CD8-positive, alpha-beta memory T cell (primary cell): Measurements from ENCODE around the gene PBOV1. TPM values are rescaled to one million over a fixed set of nuclear protein-coding genes. Genes with fewer than 3 reads are reported as not detected.

Source experiments
- CTCF ChIA-PET: fragments of 350-600 bp; sonication (Branson Sonifier 250); formaldehyde crosslinking; loops from one replicate; lab custom pipeline; 2021; ENCODE audit warnings: antibody characterized with exemption; lab: Charles Lee
- POLR2A ChIA-PET: fragments of 350-600 bp; sonication (Branson Sonifier 250); formaldehyde crosslinking; loops from one replicate; lab custom pipeline; 2021; ENCODE audit warnings: antibody characterized with exemption; lab: Charles Lee
- DNase-seq, 5 donors: peaks; one replicate each; pipeline versions ENCODE4 v3.0.0 to v3.0.0-alpha.2; 2020 to 2022; ENCODE audit warnings: mixed read lengths in 1 of 5
- H3K27ac ChIP-seq: one replicate; pipeline ENCODE4 v1.7.0; 2013; ENCODE audit warnings: low read depth, mild to moderate bottlenecking, low read length, moderate library complexity
- H3K27me3 ChIP-seq: 2 replicates; pipeline ENCODE4 v1.7.0; 2013; ENCODE audit warnings: low read length, mild to moderate bottlenecking; ENCODE audit not compliant: insufficient read depth, poor library complexity, severe bottlenecking
- H3K36me3 ChIP-seq: 2 replicates; pipeline ENCODE4 v1.7.0; 2013; ENCODE audit warnings: mild to moderate bottlenecking, low read length, moderate library complexity; ENCODE audit not compliant: insufficient read depth
- H3K4me1 ChIP-seq: 2 replicates; pipeline ENCODE4 v1.7.0; 2013; ENCODE audit warnings: mild to moderate bottlenecking, low read length, moderate library complexity; ENCODE audit not compliant: insufficient read depth
- H3K4me3 ChIP-seq: 2 replicates; pipeline ENCODE4 v1.7.0; 2013; ENCODE audit warnings: mild to moderate bottlenecking, low read length
- H3K9me3 ChIP-seq: 2 replicates; pipeline ENCODE4 v1.7.0; 2013; ENCODE audit warnings: mild to moderate bottlenecking, low read length
- H3K27ac Mint-ChIP-seq, 8 donors: one replicate each; pipeline ENCODE4 v1.8.0; 2020 to 2021; ENCODE audit warnings: mixed read lengths in 8 of 8, mild to moderate bottlenecking in 6 of 8, inconsistent platforms in 3 of 8, moderate library complexity in 3 of 8
- H3K27me3 Mint-ChIP-seq, 2 donors: one replicate each; pipeline ENCODE4 v1.8.0; 2020 to 2021; ENCODE audit warnings: mixed read lengths in 2 of 2, mild to moderate bottlenecking in 1 of 2, moderate library complexity in 1 of 2
- H3K36me3 Mint-ChIP-seq, 3 donors: one replicate each; pipeline ENCODE4 v1.8.0; 2020 to 2021; ENCODE audit warnings: mixed read lengths in 3 of 3, inconsistent platforms in 1 of 3, mild to moderate bottlenecking in 1 of 3
- H3K4me1 Mint-ChIP-seq, 3 donors: one replicate each; pipeline ENCODE4 v1.8.0; 2020 to 2021; ENCODE audit warnings: mixed read lengths in 3 of 3, inconsistent platforms in 1 of 3, mild to moderate bottlenecking in 1 of 3
- H3K4me3 Mint-ChIP-seq, 7 donors: one replicate each; pipeline ENCODE4 v1.8.0; 2020 to 2021; ENCODE audit warnings: mixed read lengths in 7 of 7, mild to moderate bottlenecking in 6 of 7, moderate library complexity in 4 of 7, inconsistent platforms in 2 of 7
- H3K9me3 Mint-ChIP-seq, 5 donors: one replicate each; pipeline ENCODE4 v1.8.0; 2020 to 2022; ENCODE audit warnings: mixed read lengths in 5 of 5, mild to moderate bottlenecking in 3 of 5, moderate library complexity in 2 of 5, inconsistent platforms in 1 of 5
- polyA plus RNA-seq: library from polyadenylated mRNA; unstranded; fragments of 300-500 nt; fragmentation: Illumina TruSeq; gene quantifications from one replicate; pipeline ENCODE4 v1.2.3, GENCODE V29; 2021
- total RNA-seq, 2 experiments: library from RNA; stranded (reverse); gene quantifications; one replicate each; pipeline ENCODE4 v1.2.3, GENCODE V29; 2021

PBOV1 gene
- total and polyA plus RNA-seq, 3 experiments from 2014 or later: not detected

GRCh38 chr6:138242987-138243592, 24.8 kb upstream of the PBOV1 start:
- no peaks in the 10 kb centered on the region for H3K4me1 Mint-ChIP-seq
- H3K36me3 Mint-ChIP-seq: no peaks in the 10 kb centered on the region
- H3K9me3 Mint-ChIP-seq: no peaks in the 10 kb centered on the region
- DNase-seq: no peak
- no peaks in the 10 kb centered on the region for H3K36me3 ChIP-seq
- H3K27ac ChIP-seq: no peak overlapping the region
- no peaks in the 10 kb centered on the region for H3K4me1 ChIP-seq
- no peaks in the 10 kb centered on the region for H3K27me3 ChIP-seq
- no peak overlapping the region for H3K27ac Mint-ChIP-seq
- ChIA-PET CTCF (no interaction called here), POLR2A (no interaction called here)
- H3K4me3 Mint-ChIP-seq: no peak overlapping the region
- H3K27me3 Mint-ChIP-seq: peaks cover 2 to 34% of the 10 kb centered on the region in 2 donors
- no peak overlapping the region for H3K4me3 ChIP-seq
- H3K9me3 ChIP-seq: no peaks in the 10 kb centered on the region

- Mint-ChIP-seq H3K4me3 (no peak overlapping the region), H3K36me3 (no peaks in the 10 kb centered on the region), H3K9me3 (no peaks in the 10 kb centered on the region), H3K27me3 (peaks cover 2 to 34% of the 10 kb centered on the region in 2 donors), H3K4me1 (no peaks in the 10 kb centered on the region), H3K27ac (peak overlapping the region in 1 of 8 donors; percentile 89)
- H3K4me1 ChIP-seq: no peaks in the 10 kb centered on the region
- CTCF ChIA-PET: no interaction called here
- no peaks in the 10 kb centered on the region for H3K36me3 ChIP-seq
- no peak overlapping the region for H3K27ac ChIP-seq
- no peaks in the 10 kb centered on the region for H3K27me3 ChIP-seq
- no peak for DNase-seq
- no peak overlapping the region for H3K4me3 ChIP-seq
- H3K9me3 ChIP-seq: no peaks in the 10 kb centered on the region
- POLR2A ChIA-PET: no interaction called here
Measured at GRCh38 chr6:138241934-138242333, 23.6 kb upstream of the PBOV1 start.

- no peaks in the 10 kb centered on the region for H3K9me3 ChIP-seq
- DNase-seq: no peak
- ChIA-PET POLR2A (no interaction called here), CTCF (no interaction called here)
- H3K27ac Mint-ChIP-seq: no peak overlapping the region
- H3K4me3 ChIP-seq: no peak overlapping the region
- H3K27me3 ChIP-seq: no peaks in the 10 kb centered on the region
- no peak overlapping the region for H3K27ac ChIP-seq
- H3K4me1 ChIP-seq: no peaks in the 10 kb centered on the region
- H3K36me3 ChIP-seq: no peaks in the 10 kb centered on the region
- H3K4me3 Mint-ChIP-seq: no peak overlapping the region
- no peaks in the 10 kb centered on the region for H3K9me3 Mint-ChIP-seq
- H3K27me3 Mint-ChIP-seq: peaks cover 2 to 34% of the 10 kb centered on the region in 2 donors
- no peaks in the 10 kb centered on the region for H3K36me3 Mint-ChIP-seq
- no peaks in the 10 kb centered on the region for H3K4me1 Mint-ChIP-seq
Measured at GRCh38 chr6:138241381-138241780, 23.1 kb upstream of the PBOV1 start.

- no peaks in the 10 kb centered on the region for H3K9me3 Mint-ChIP-seq
- ChIA-PET CTCF (no interaction called here), POLR2A (no interaction called here)
Measured at GRCh38 chr6:138240476-138241245, 22.4 kb upstream of the PBOV1 start.

GRCh38 chr6:138239774-138240173, 21.5 kb upstream of the PBOV1 start:
- no peaks in the 10 kb centered on the region for H3K9me3 ChIP-seq
- ChIA-PET CTCF (no interaction called here), POLR2A (no interaction called here)
- no peak overlapping the region for H3K4me3 Mint-ChIP-seq
- H3K4me3 ChIP-seq: no peak overlapping the region
- no peaks in the 10 kb centered on the region for H3K4me1 Mint-ChIP-seq
- no peaks in the 10 kb centered on the region for H3K9me3 Mint-ChIP-seq
- H3K27me3 Mint-ChIP-seq: peaks cover 2 to 34% of the 10 kb centered on the region in 2 donors
- no peak overlapping the region for H3K27ac Mint-ChIP-seq
- DNase-seq: no peak
- H3K4me1 ChIP-seq: no peaks in the 10 kb centered on the region
- H3K27ac ChIP-seq: no peak overlapping the region
- H3K36me3 ChIP-seq: no peaks in the 10 kb centered on the region
- no peaks in the 10 kb centered on the region for H3K27me3 ChIP-seq
- H3K36me3 Mint-ChIP-seq: no peaks in the 10 kb centered on the region

More at GRCh38 chr6:138240476-138241245, 22.4 kb upstream of the PBOV1 start:
- H3K4me1 ChIP-seq: no peaks in the 10 kb centered on the region
- Mint-ChIP-seq H3K4me3 (no peak overlapping the region), H3K4me1 (no peaks in the 10 kb centered on the region), H3K27ac (no peak overlapping the region), H3K36me3 (no peaks in the 10 kb centered on the region), H3K27me3 (peaks cover 2 to 34% of the 10 kb centered on the region in 2 donors)
- no peak overlapping the region for H3K27ac ChIP-seq
- no peaks in the 10 kb centered on the region for H3K36me3 ChIP-seq
- no peaks in the 10 kb centered on the region for H3K27me3 ChIP-seq
- no peaks in the 10 kb centered on the region for H3K9me3 ChIP-seq
- H3K4me3 ChIP-seq: no peak overlapping the region
- DNase-seq: no peak

GRCh38 chr6:138238368-138238767, 20.1 kb upstream of the PBOV1 start:
- Mint-ChIP-seq H3K4me3 (no peak overlapping the region), H3K36me3 (no peaks in the 10 kb centered on the region), H3K27ac (no peak overlapping the region), H3K4me1 (no peaks in the 10 kb centered on the region), H3K27me3 (peaks cover 2 to 26% of the 10 kb centered on the region in 2 donors), H3K9me3 (no peaks in the 10 kb centered on the region)
- DNase-seq: no peak
- Histone ChIP-seq H3K9me3 (no peaks in the 10 kb centered on the region), H3K4me1 (no peaks in the 10 kb centered on the region), H3K27ac (no peak overlapping the region), H3K36me3 (no peaks in the 10 kb centered on the region), H3K27me3 (no peaks in the 10 kb centered on the region), H3K4me3 (no peak overlapping the region)
- POLR2A ChIA-PET: no interaction called here
- CTCF ChIA-PET: no interaction called here

- Histone ChIP-seq H3K4me1 (no peaks in the 10 kb centered on the region), H3K36me3 (no peaks in the 10 kb centered on the region), H3K27ac (no peak overlapping the region), H3K9me3 (no peaks in the 10 kb centered on the region), H3K4me3 (no peak overlapping the region), H3K27me3 (no peaks in the 10 kb centered on the region)
- Mint-ChIP-seq H3K36me3 (no peaks in the 10 kb centered on the region), H3K27ac (no peak overlapping the region), H3K4me3 (no peak overlapping the region), H3K9me3 (no peaks in the 10 kb centered on the region), H3K27me3 (peaks cover 2 to 26% of the 10 kb centered on the region in 2 donors), H3K4me1 (no peaks in the 10 kb centered on the region)
- ChIA-PET POLR2A (no interaction called here), CTCF (no interaction called here)
- DNase-seq: no peak
Measured at GRCh38 chr6:138237463-138237862, 19.2 kb upstream of the PBOV1 start.

- Histone ChIP-seq H3K4me3 (no peak overlapping the region), H3K27me3 (no peaks in the 10 kb centered on the region), H3K36me3 (no peaks in the 10 kb centered on the region), H3K4me1 (no peaks in the 10 kb centered on the region), H3K9me3 (no peaks in the 10 kb centered on the region), H3K27ac (no peak overlapping the region)
- H3K27ac Mint-ChIP-seq: no peak overlapping the region
- CTCF ChIA-PET: no interaction called here
- H3K4me1 Mint-ChIP-seq: no peaks in the 10 kb centered on the region
- POLR2A ChIA-PET: no interaction called here
- DNase-seq: no peak
- no peaks in the 10 kb centered on the region for H3K9me3 Mint-ChIP-seq
- peaks cover 0 to 15% of the 10 kb centered on the region in 2 donors for H3K27me3 Mint-ChIP-seq
- H3K4me3 Mint-ChIP-seq: no peak overlapping the region
- H3K36me3 Mint-ChIP-seq: no peaks in the 10 kb centered on the region
Measured at GRCh38 chr6:138235693-138236092, 17.4 kb upstream of the PBOV1 start.
